GM12874 (cell line): ENCODE data around the gene WDR90.

Source experiments
- CTCF ChIP-seq: IDR thresholded peaks from 2 replicates; pipeline ENCODE4 v1.5.1; 2011; ENCODE audit warnings: low read depth, mild to moderate bottlenecking, control low read depth, low read length, moderate library complexity; ENCODE audit not compliant: insufficient read depth

Gene WDR90

GRCh38 chr16:660132-660458 is 10.9 kb downstream of the WDR90 start:
- no peak for TF ChIP-seq CTCF

- TF ChIP-seq CTCF = peak; percentile 56
Measured at GRCh38 chr16:660459-661183, 11.5 kb downstream of the WDR90 start.

- no peak for TF ChIP-seq CTCF
Measured at GRCh38 chr16:661184-661821, 12.1 kb downstream of the WDR90 start.

- no peak for TF ChIP-seq CTCF
Measured at GRCh38 chr16:662095-662494, 12.9 kb downstream of the WDR90 start.

- no peak for TF ChIP-seq CTCF
Measured at GRCh38 chr16:662597-662996, 13.4 kb downstream of the WDR90 start.

- no peak for TF ChIP-seq CTCF
Measured at GRCh38 chr16:666572-666971, 17.4 kb downstream of the WDR90 start.

- TF ChIP-seq CTCF = no peak
Measured at GRCh38 chr16:667113-667779, 18.1 kb downstream of the WDR90 start.
